ENCODE data around the gene MAPKAP1. TPM values are rescaled to one million over a fixed set of nuclear protein-coding genes. Genes with fewer than 3 reads are reported as not detected.

MAPKAP1 gene
- total and polyA plus RNA-seq, 2 experiments from 2014 or later, result 68.4 to 98.5 TPM

- TF ChIP-seq, protein P1, sequence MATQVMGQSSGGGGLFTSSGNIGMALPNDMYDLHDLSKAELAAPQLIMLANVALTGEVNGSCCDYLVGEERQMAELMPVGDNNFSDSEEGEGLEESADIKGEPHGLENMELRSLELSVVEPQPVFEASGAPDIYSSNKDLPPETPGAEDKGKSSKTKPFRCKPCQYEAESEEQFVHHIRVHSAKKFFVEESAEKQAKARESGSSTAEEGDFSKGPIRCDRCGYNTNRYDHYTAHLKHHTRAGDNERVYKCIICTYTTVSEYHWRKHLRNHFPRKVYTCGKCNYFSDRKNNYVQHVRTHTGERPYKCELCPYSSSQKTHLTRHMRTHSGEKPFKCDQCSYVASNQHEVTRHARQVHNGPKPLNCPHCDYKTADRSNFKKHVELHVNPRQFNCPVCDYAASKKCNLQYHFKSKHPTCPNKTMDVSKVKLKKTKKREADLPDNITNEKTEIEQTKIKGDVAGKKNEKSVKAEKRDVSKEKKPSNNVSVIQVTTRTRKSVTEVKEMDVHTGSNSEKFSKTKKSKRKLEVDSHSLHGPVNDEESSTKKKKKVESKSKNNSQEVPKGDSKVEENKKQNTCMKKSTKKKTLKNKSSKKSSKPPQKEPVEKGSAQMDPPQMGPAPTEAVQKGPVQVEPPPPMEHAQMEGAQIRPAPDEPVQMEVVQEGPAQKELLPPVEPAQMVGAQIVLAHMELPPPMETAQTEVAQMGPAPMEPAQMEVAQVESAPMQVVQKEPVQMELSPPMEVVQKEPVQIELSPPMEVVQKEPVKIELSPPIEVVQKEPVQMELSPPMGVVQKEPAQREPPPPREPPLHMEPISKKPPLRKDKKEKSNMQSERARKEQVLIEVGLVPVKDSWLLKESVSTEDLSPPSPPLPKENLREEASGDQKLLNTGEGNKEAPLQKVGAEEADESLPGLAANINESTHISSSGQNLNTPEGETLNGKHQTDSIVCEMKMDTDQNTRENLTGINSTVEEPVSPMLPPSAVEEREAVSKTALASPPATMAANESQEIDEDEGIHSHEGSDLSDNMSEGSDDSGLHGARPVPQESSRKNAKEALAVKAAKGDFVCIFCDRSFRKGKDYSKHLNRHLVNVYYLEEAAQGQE (IDR thresholded peaks at IDR 0.05; ENCODE audit: unreplicated experiment), result no peak
- no peak for TF ChIP-seq ZNF114 (CRISPR knock-in tag; IDR thresholded peaks at IDR 0.05)
Measured at GRCh38 chr9:125411171-125411756, 295.7 kb downstream of the MAPKAP1 start (continued).

DNA sequence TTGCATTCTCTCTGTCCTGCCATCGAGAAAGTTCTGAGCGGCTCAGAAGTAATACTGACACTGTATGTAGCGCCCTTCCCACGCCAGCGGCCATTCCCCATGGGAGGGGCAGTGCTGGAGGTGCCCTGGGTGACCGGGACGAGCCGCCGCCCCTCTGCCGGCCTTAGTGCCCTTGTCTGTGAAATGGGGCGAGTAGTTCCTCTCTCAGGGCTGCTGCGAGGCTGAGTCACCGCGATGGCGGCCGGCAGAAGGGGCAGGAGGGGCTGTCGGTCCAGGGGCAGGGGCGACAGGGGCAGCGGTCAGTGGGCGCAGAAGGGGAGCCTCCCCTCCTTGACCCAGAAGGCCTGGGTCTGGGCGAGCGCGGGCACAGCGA, 296.5 kb downstream of the MAPKAP1 start:
- H3K27me3 Mint-ChIP-seq (ENCODE audit: insufficient read depth, low read depth, poor library complexity), result peaks cover 17% of the 10 kb centered on the region
- H2AFZ ChIP-seq, result no peak overlapping the region; the same call in 1 of the 2 replicates

GRCh38 chr9:125409637-125410521, 297.1 kb downstream of the MAPKAP1 start:
- Histone ChIP-seq H3K27me3 (ENCODE audit: insufficient read depth) (peaks cover 10% of the 10 kb centered on the region; the same call in 1 of the 2 replicates), H3K79me2 (replicated peaks; ENCODE audit: insufficient read depth) (no peaks in the 10 kb centered on the region), H3F3A (replicated peaks; ENCODE audit: low read depth) (0 out of 2 replicates have a peak, but pooled peaks cover 7% of the 10 kb centered on the region), H4K20me1 (replicated peaks; ENCODE audit: insufficient read depth) (no peaks in the 10 kb centered on the region), H3K27ac (ENCODE audit: low read depth) (no peak overlapping the region), H3K9me2 (ENCODE audit: insufficient read depth) (no peaks in the 10 kb centered on the region), H3K4me2 (no peak overlapping the region), H3K4me1 (ENCODE audit: insufficient read depth) (no peaks in the 10 kb centered on the region), H2AFZ (no peak overlapping the region; the same call in 1 of the 2 replicates), H3K4me3 (no peak overlapping the region), H3K36me3 (ENCODE audit: insufficient read depth) (no peaks in the 10 kb centered on the region)
- H3K27ac Mint-ChIP-seq, result no peak overlapping the region
- H3K4me3 Mint-ChIP-seq, result peak overlapping the region; percentile 10
- ATAC-seq (no peak), DNase-seq (ENCODE audit: low spot score) (peak; percentile 74)
- H3K9me3 Mint-ChIP-seq, result no peaks in the 10 kb centered on the region; the same call in 2 of the 3 replicates
- H3K4me1 Mint-ChIP-seq, result peaks cover 12% of the 10 kb centered on the region
- H3K27me3 Mint-ChIP-seq (ENCODE audit: insufficient read depth, low read depth, poor library complexity), result peaks cover 19% of the 10 kb centered on the region
- no peaks in the 10 kb centered on the region for H3K36me3 Mint-ChIP-seq (ENCODE audit: low read depth)
- no peak for TF ChIP-seq CTCF (conservative IDR thresholded peaks at IDR 0.05; ENCODE audit: low read depth in 2 of 2)
- no peak for TF ChIP-seq POLR2AphosphoS5 (IDR thresholded peaks at IDR 0.05; ENCODE audit: low read depth)
- TF ChIP-seq NANOG (IDR thresholded peaks at IDR 0.05; ENCODE audit: borderline replicate concordance), result no peak

More for the DNA sequence above, 296.5 kb downstream of the MAPKAP1 start:
- Mint-ChIP-seq H3K9me3 (no peaks in the 10 kb centered on the region; the same call in 2 of the 3 replicates), H3K4me3 (no peak overlapping the region), H3K27ac (no peak overlapping the region), H3K4me1 (peaks cover 12% of the 10 kb centered on the region), H3K36me3 (ENCODE audit: low read depth) (no peaks in the 10 kb centered on the region)
- Histone ChIP-seq H3K9me2 (ENCODE audit: insufficient read depth) (no peaks in the 10 kb centered on the region), H3K36me3 (ENCODE audit: insufficient read depth) (no peaks in the 10 kb centered on the region), H3K27ac (ENCODE audit: low read depth) (no peak overlapping the region), H3F3A (replicated peaks; ENCODE audit: low read depth) (0 out of 2 replicates have a peak, but pooled peaks cover 7% of the 10 kb centered on the region), H3K27me3 (ENCODE audit: insufficient read depth) (peaks cover 10% of the 10 kb centered on the region; the same call in 1 of the 2 replicates), H4K20me1 (replicated peaks; ENCODE audit: insufficient read depth) (no peaks in the 10 kb centered on the region), H3K4me3 (no peak overlapping the region), H3K79me2 (replicated peaks; ENCODE audit: insufficient read depth) (no peaks in the 10 kb centered on the region), H3K4me2 (no peak overlapping the region), H3K4me1 (ENCODE audit: insufficient read depth) (no peaks in the 10 kb centered on the region)
- no peak for ATAC-seq
- no peak for DNase-seq (ENCODE audit: low spot score)
- TF ChIP-seq POLR2AphosphoS5 (IDR thresholded peaks at IDR 0.05; ENCODE audit: low read depth) (no peak), EZH2phosphoT487 (IDR thresholded peaks at IDR 0.05; ENCODE audit: unreplicated experiment) (no peak)

Data from GM23338 (cell line).